Panc1 (cell line): ENCODE data around the gene PANK1. TPM values are rescaled to one million over a fixed set of nuclear protein-coding genes. Genes with fewer than 3 reads are reported as not detected.

Source experiments
- ATAC-seq: fragments of 200-7000 bp; cut with Tn5 transposase; 2 replicates; pipeline ENCODE4 v1.9.1; 2020; ENCODE audit warnings: mild to moderate bottlenecking, moderate library complexity
- BruUV-seq: library from RNA; stranded (reverse); fragments of 400-500 nt; replicated peaks from 2 replicates; lab custom pipeline; 2021; lab: Mats Ljungman, UMichigan
- CTCF ChIA-PET: fragments of 300-600 bp; sonication (Branson Sonifier 250); formaldehyde crosslinking; loops from one replicate; lab custom pipeline; 2022; ENCODE audit warnings: antibody characterized with exemption; lab: Charles Lee
- POLR2A ChIA-PET: fragments of 300-600 bp; sonication (Branson Sonifier 250); formaldehyde crosslinking; loops from one replicate; lab custom pipeline; 2022; ENCODE audit warnings: antibody characterized with exemption; lab: Charles Lee
- DNase-seq: peaks from one replicate; pipeline ENCODE4 v3.0.0-alpha.2; 2010; ENCODE audit warnings: low read depth, low spot score
- H3K27ac ChIP-seq: 2 replicates; pipeline ENCODE4 v1.5.1; 2011; ENCODE audit warnings: mild to moderate bottlenecking, low read length, inconsistent platforms
- H3K27me3 ChIP-seq: fragments of 200-500 bp; sonication (Bioruptor generic); 2 replicates; pipeline ENCODE4 v1.6.0; 2014; ENCODE audit warnings: low read length, inconsistent platforms; ENCODE audit not compliant: control insufficient read depth, insufficient read depth
- H3K36me3 ChIP-seq: fragments of 200-500 bp; sonication (Bioruptor generic); 2 replicates; pipeline ENCODE4 v1.5.1; 2014; ENCODE audit warnings: inconsistent platforms, mild to moderate bottlenecking, low read length, moderate library complexity; ENCODE audit not compliant: control insufficient read depth, insufficient read depth
- H3K4me1 ChIP-seq: 2 replicates; pipeline ENCODE4 v1.5.1; 2011; ENCODE audit warnings: inconsistent platforms, mild to moderate bottlenecking, low read length, moderate library complexity; ENCODE audit not compliant: control insufficient read depth, insufficient read depth
- H3K4me3 ChIP-seq, 2 experiments: 2 replicates each; pipeline ENCODE4 v1.5.1; 2011 to 2012; ENCODE audit warnings: low read depth in 2 of 2, low read length in 2 of 2, mild to moderate bottlenecking in 2 of 2, inconsistent platforms in 1 of 2, moderate library complexity in 1 of 2
- H3K9me3 ChIP-seq: fragments of 200-500 bp; sonication (Bioruptor generic); 2 replicates; pipeline ENCODE4 v1.5.1; 2014; ENCODE audit warnings: low read depth, mild to moderate bottlenecking, inconsistent platforms, low read length, moderate library complexity; ENCODE audit not compliant: control insufficient read depth, insufficient read depth
- POLR2AphosphoS5 ChIP-seq: IDR thresholded peaks from 2 replicates; pipeline ENCODE4 v1.6.1; 2012; ENCODE audit warnings: mild to moderate bottlenecking, low read depth, low read length, moderate library complexity
- SIN3A ChIP-seq: IDR thresholded peaks from 2 replicates; pipeline ENCODE4 v1.6.1; 2012; ENCODE audit warnings: low read depth, mild to moderate bottlenecking, low read length, moderate library complexity, borderline replicate concordance; ENCODE audit not compliant: insufficient read depth
- TCF7L2 ChIP-seq: IDR thresholded peaks from 2 replicates; pipeline ENCODE4 v1.6.1; 2011; ENCODE audit warnings: mild to moderate bottlenecking, low read depth, low read length, inconsistent platforms
- in situ Hi-C: cut with HindIII; loops from 2 replicates; pipeline ENCODE4 v1.10.0; 2016; ENCODE audit warnings: low sequenced_read_pairs, low pct_unique_long_range_greater_than_20kb
- intact Hi-C: fragments of 100-400 bp; cut with micrococcal nuclease; formaldehyde crosslinking; loops from one replicate; pipeline ENCODE4 v1.10.0; 2022; ENCODE audit not compliant: unreplicated experiment
- total RNA-seq: library from RNA; stranded (reverse); gene quantifications from one replicate; pipeline ENCODE4 v1.2.1, GENCODE V29; 2021; ENCODE audit not compliant: unreplicated experiment
- TF ChIP-seq, protein P1 (sequence below): fragments of 450-650 bp; IDR thresholded peaks from 2 replicates; pipeline ENCODE4 v1.5.1; 2017; ENCODE audit warnings: mild to moderate bottlenecking
- TF ChIP-seq, protein P2 (sequence below), 2 experiments: IDR thresholded peaks; 2 replicates each; pipeline ENCODE4 v1.6.1; 2011 to 2012; ENCODE audit warnings: low read depth in 2 of 2, control low read depth in 1 of 2, low read length in 1 of 2, mild to moderate bottlenecking in 1 of 2, moderate library complexity in 1 of 2; ENCODE audit not compliant: insufficient read depth in 1 of 2

PANK1 gene
- total RNA-seq, 1 experiment from 2014 or later: 11.0 TPM

DNA sequence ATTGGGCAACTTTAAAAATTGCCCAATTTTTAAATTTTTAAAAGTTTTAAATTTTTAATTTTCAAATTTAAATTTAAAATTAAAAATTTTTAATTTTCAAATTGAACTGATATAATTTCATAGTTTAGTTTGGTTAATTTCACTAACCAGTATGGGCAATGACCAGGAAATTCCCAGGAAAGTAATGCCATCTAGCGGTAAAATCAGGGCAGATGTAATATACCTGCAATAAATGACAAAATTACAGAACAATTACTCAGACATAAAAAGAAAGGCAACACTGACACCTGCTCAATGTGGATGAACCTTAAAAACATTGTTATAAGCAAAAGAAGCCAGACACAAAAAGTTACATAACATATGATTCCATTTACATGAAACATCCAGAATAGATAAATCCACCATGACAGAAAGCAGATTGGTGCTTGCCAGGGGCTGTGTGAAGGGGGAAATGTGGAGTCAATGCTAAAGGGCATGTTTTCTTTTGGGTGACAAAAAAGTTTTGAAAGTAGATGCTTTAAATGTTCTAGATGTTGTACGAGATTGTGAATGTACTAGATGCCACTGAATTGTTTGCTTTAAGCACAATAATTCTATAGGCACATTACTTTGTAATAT is 81.1 kb downstream of the PANK1 start:
- BruUV-seq: no TSS peak
- CTCF ChIA-PET: no interaction called here

DNA sequence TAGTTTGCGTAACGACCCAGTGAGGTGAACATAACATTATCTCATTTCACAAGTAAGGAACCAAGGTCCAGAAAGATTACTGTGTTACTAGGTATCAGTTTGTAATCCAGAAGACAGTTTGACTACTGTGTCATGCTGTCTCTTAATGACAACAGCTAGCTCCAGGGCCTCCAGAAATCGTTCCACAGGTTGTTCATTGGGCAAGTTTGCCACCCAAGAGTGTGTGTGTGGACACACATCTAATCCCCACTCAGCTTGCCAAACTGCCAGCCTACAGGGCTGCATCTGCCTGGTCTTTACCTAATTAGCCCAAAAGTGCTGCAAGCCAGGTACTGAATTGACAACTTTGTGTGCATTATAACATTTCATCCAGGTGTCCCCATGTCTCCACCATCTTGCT is 81.7 kb downstream of the PANK1 start:
- no TSS peak for BruUV-seq
- H3K9me3 ChIP-seq: no peaks in the 10 kb centered on the region
- ATAC-seq (no peak), DNase-seq (no peak)
- CTCF ChIA-PET: interaction anchor here (0.6 kb wide), 1 partner anchor 34 kb away, joined by 3 read pairs; no protein-coding TSS in a partner anchor
- H3K4me3 ChIP-seq: no peak overlapping the region
- in situ Hi-C loops: no loop called here
- H3K4me1 ChIP-seq: no peaks in the 10 kb centered on the region
- H3K27me3 ChIP-seq: no peaks in the 10 kb centered on the region; the same call in 1 of the 2 replicates
- no peaks in the 10 kb centered on the region for H3K36me3 ChIP-seq
- POLR2A ChIA-PET: no interaction called here
- intact Hi-C loops: loop anchor here (5.0 kb wide), 1 partner anchor 346 kb away; no protein-coding TSS in a partner anchor
- TF ChIP-seq, protein P1, sequence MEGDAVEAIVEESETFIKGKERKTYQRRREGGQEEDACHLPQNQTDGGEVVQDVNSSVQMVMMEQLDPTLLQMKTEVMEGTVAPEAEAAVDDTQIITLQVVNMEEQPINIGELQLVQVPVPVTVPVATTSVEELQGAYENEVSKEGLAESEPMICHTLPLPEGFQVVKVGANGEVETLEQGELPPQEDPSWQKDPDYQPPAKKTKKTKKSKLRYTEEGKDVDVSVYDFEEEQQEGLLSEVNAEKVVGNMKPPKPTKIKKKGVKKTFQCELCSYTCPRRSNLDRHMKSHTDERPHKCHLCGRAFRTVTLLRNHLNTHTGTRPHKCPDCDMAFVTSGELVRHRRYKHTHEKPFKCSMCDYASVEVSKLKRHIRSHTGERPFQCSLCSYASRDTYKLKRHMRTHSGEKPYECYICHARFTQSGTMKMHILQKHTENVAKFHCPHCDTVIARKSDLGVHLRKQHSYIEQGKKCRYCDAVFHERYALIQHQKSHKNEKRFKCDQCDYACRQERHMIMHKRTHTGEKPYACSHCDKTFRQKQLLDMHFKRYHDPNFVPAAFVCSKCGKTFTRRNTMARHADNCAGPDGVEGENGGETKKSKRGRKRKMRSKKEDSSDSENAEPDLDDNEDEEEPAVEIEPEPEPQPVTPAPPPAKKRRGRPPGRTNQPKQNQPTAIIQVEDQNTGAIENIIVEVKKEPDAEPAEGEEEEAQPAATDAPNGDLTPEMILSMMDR: no peak
- TF ChIP-seq, protein P2, sequence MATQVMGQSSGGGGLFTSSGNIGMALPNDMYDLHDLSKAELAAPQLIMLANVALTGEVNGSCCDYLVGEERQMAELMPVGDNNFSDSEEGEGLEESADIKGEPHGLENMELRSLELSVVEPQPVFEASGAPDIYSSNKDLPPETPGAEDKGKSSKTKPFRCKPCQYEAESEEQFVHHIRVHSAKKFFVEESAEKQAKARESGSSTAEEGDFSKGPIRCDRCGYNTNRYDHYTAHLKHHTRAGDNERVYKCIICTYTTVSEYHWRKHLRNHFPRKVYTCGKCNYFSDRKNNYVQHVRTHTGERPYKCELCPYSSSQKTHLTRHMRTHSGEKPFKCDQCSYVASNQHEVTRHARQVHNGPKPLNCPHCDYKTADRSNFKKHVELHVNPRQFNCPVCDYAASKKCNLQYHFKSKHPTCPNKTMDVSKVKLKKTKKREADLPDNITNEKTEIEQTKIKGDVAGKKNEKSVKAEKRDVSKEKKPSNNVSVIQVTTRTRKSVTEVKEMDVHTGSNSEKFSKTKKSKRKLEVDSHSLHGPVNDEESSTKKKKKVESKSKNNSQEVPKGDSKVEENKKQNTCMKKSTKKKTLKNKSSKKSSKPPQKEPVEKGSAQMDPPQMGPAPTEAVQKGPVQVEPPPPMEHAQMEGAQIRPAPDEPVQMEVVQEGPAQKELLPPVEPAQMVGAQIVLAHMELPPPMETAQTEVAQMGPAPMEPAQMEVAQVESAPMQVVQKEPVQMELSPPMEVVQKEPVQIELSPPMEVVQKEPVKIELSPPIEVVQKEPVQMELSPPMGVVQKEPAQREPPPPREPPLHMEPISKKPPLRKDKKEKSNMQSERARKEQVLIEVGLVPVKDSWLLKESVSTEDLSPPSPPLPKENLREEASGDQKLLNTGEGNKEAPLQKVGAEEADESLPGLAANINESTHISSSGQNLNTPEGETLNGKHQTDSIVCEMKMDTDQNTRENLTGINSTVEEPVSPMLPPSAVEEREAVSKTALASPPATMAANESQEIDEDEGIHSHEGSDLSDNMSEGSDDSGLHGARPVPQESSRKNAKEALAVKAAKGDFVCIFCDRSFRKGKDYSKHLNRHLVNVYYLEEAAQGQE (IDR thresholded peaks at IDR 0.05; ENCODE audit: insufficient read depth in 1 of 2, low read depth in 2 of 2, low read length in 1 of 2): no peak
- TF ChIP-seq POLR2AphosphoS5: no peak
- TF ChIP-seq TCF7L2: no peak
- no peak for TF ChIP-seq SIN3A
- H3K27ac ChIP-seq: no peak overlapping the region

More for the DNA sequence above, 81.1 kb downstream of the PANK1 start:
- Histone ChIP-seq H3K27me3 (no peaks in the 10 kb centered on the region; the same call in 1 of the 2 replicates), H3K4me3 (no peak overlapping the region), H3K27ac (no peak overlapping the region), H3K4me1 (no peaks in the 10 kb centered on the region), H3K9me3 (no peaks in the 10 kb centered on the region), H3K36me3 (no peaks in the 10 kb centered on the region)
- POLR2A ChIA-PET: no interaction called here
- ATAC-seq: peak; percentile 88
- peak; percentile 48 for DNase-seq
- in situ Hi-C loops: no loop called here
- TF ChIP-seq, protein P1: peak; percentile 78; the same call in 1 of the 2 replicates
- TF ChIP-seq TCF7L2: no peak
- intact Hi-C loops: loop anchor here (1.0 to 5.0 kb wide), 2 partner anchors 138 to 347 kb away; no protein-coding TSS in a partner anchor
